HepG2 (cell line): ENCODE measurements around the gene SEPTIN5. TPM values are rescaled to one million over a fixed set of nuclear protein-coding genes. Genes with fewer than 3 reads are reported as not detected.

Experiments
- ATAC-seq: fragments of 200-7000 bp; cut with Tn5 transposase; 3 replicates; pipeline ENCODE4 v1.9.1; 2020; ENCODE audit warnings: mild to moderate bottlenecking, moderate library complexity
- BruUV-seq: library from RNA; stranded (reverse); fragments of 400-500 nt; replicated peaks from 2 replicates; lab custom pipeline; 2021; lab: Mats Ljungman, UMichigan
- CTCF ChIA-PET: fragments of 300-600 bp; formaldehyde crosslinking; extraction: SDS; loops from one replicate; lab custom pipeline; 2021; ENCODE audit warnings: low total read pairs, inconsistent platforms, low intra/inter-chr PET ratio; lab: Yijun Ruan, JAX
- POLR2A ChIA-PET: fragments of 350-600 bp; sonication (Branson Sonifier 250); formaldehyde crosslinking; loops from one replicate; lab custom pipeline; 2020; ENCODE audit warnings: antibody characterized with exemption, inconsistent platforms; lab: Yijun Ruan, JAX
- DNase-seq: peaks from one replicate; pipeline ENCODE4 v3.0.0-alpha.2; 2015; ENCODE audit warnings: low spot score
- FAIRE-seq: peaks from 3 replicates; lab custom pipeline; 2011; peaks lifted over from hg19 to GRCh38; lab: Jason Lieb, UNC
- H2AFZ ChIP-seq: one replicate; pipeline ENCODE4 v1.6.1; 2011; ENCODE audit warnings: low read length, inconsistent platforms
- H3K27ac ChIP-seq: fragments of 300-600 bp; 3 replicates; pipeline ENCODE4 v1.8.0; 2011; ENCODE audit warnings: mixed run types, mild to moderate bottlenecking, mixed read lengths, low read length, inconsistent platforms; ENCODE audit not compliant: insufficient read depth; ENCODE audit errors: extremely low read length
- H3K27me3 ChIP-seq, 2 experiments: fragments of 200-600 bp in 1 of 2; 2 replicates in 1 of 2; 3 replicates in 1 of 2; pipeline versions ENCODE4 v1.6.0 to v1.8.0; 2011; ENCODE audit warnings: low read length in 2 of 2, mild to moderate bottlenecking in 2 of 2, moderate library complexity in 2 of 2, inconsistent platforms in 1 of 2; ENCODE audit not compliant: insufficient read depth in 2 of 2, control insufficient read depth in 1 of 2
- H3K36me3 ChIP-seq, 2 experiments: fragments of 200-600 bp in 1 of 2; replicated peaks in 1 of 2; 2 replicates in 1 of 2; 3 replicates in 1 of 2; pipeline versions ENCODE4 v1.5.1 to v1.8.0; 2011; ENCODE audit warnings: low read length in 2 of 2, inconsistent platforms in 1 of 2; ENCODE audit not compliant: insufficient read depth in 2 of 2, control insufficient read depth in 1 of 2
- H3K4me1 ChIP-seq: 2 replicates; pipeline ENCODE4 v1.5.1; 2012; ENCODE audit warnings: low read length, inconsistent platforms; ENCODE audit not compliant: insufficient read depth
- H3K4me2 ChIP-seq: 2 replicates; pipeline ENCODE4 v1.6.0; 2011; ENCODE audit warnings: low read depth, low read length, inconsistent platforms
- H3K4me3 ChIP-seq, 3 experiments: fragments of 200-600 bp in 1 of 3; sonication (generic), shearing (Covaris generic) in 1 of 3; replicated peaks in 1 of 3; 2 replicates each; pipeline ENCODE4 v1.5.1; 2011 to 2016; ENCODE audit warnings: low read length in 3 of 3, inconsistent platforms in 2 of 3, low read depth in 2 of 3, mild to moderate bottlenecking in 2 of 3, control low read depth in 1 of 3, mixed read lengths in 1 of 3; ENCODE audit not compliant: insufficient read depth in 1 of 3
- H3K79me2 ChIP-seq: one replicate; pipeline ENCODE4 v1.6.1; 2011; ENCODE audit warnings: low read length, inconsistent platforms; ENCODE audit not compliant: insufficient read depth
- H3K9ac ChIP-seq: 2 replicates; pipeline ENCODE4 v1.6.0; 2011; ENCODE audit warnings: mild to moderate bottlenecking, low read depth, low read length, inconsistent platforms; ENCODE audit not compliant: insufficient read depth
- H3K9me3 ChIP-seq: 2 replicates; pipeline ENCODE4 v1.5.1; 2012; ENCODE audit warnings: mild to moderate bottlenecking, low read length
- H4K20me1 ChIP-seq: 2 replicates; pipeline ENCODE4 v1.6.0; 2011; ENCODE audit warnings: inconsistent platforms, mild to moderate bottlenecking, low read length, moderate library complexity; ENCODE audit not compliant: insufficient read depth
- ARID2 ChIP-seq: sonication (generic); formaldehyde crosslinking; IDR thresholded peaks from 2 replicates; pipeline ENCODE4 v1.8.1; 2022; ENCODE audit warnings: mild to moderate bottlenecking, missing genetic modification reagents, borderline replicate concordance
- ATF7 ChIP-seq, 2 experiments: fragments of 450-650 bp in 1 of 2; sonication (generic) in 1 of 2; formaldehyde crosslinking in 1 of 2; IDR thresholded peaks; 2 replicates each; pipeline versions ENCODE4 v1.4.0 to v1.6.1; 2016 to 2020; ENCODE audit warnings: antibody characterized with exemption in 1 of 2, mild to moderate bottlenecking in 1 of 2, missing genetic modification reagents in 1 of 2
- CREB1 ChIP-seq, 2 experiments: fragments of 450-650 bp in 1 of 2; IDR thresholded peaks; 2 replicates each; pipeline ENCODE4 v1.6.1; 2016 to 2017; ENCODE audit warnings: control low read depth in 1 of 2, mild to moderate bottlenecking in 1 of 2, missing compliant biosample characterization in 1 of 2, missing genetic modification characterization in 1 of 2
- FOXP1 ChIP-seq, 2 experiments: fragments of 450-650 bp in 1 of 2; IDR thresholded peaks; 2 replicates each; pipeline ENCODE4 v1.6.1; 2017 to 2018; ENCODE audit warnings: antibody characterized with exemption in 1 of 2
- JUND ChIP-seq: sonication (generic); formaldehyde crosslinking; IDR thresholded peaks from 2 replicates; pipeline ENCODE4 v1.8.0; 2022; ENCODE audit warnings: mild to moderate bottlenecking, missing genetic modification reagents
- MNT ChIP-seq: fragments of 450-650 bp; IDR thresholded peaks from 2 replicates; pipeline ENCODE4 v1.6.1; 2016
- NFAT5 ChIP-seq: sonication (generic); formaldehyde crosslinking; IDR thresholded peaks from 2 replicates; pipeline ENCODE4 v1.4.0; 2020; ENCODE audit warnings: missing genetic modification reagents
- PRMT3 ChIP-seq: sonication (generic); formaldehyde crosslinking; IDR thresholded peaks from 2 replicates; pipeline ENCODE4 v1.8.1; 2022; ENCODE audit warnings: low read depth, mild to moderate bottlenecking, moderate library complexity, missing genetic modification reagents, borderline replicate concordance
- ZBTB3 ChIP-seq: sonication (generic); formaldehyde crosslinking; IDR thresholded peaks from 2 replicates; pipeline ENCODE4 v1.4.0; 2020; ENCODE audit warnings: low read depth, mild to moderate bottlenecking, moderate library complexity, missing genetic modification reagents, borderline replicate concordance
- ZBTB44 ChIP-seq: sonication (generic); formaldehyde crosslinking; IDR thresholded peaks from 2 replicates; pipeline ENCODE4 v1.4.0; 2020; ENCODE audit warnings: missing genetic modification reagents
- ZFX ChIP-seq: sonication (generic); formaldehyde crosslinking; IDR thresholded peaks from 2 replicates; pipeline ENCODE4 v1.4.0; 2020; ENCODE audit warnings: mild to moderate bottlenecking, low read depth, missing genetic modification reagents, moderate library complexity
- ZNF20 ChIP-seq: sonication (generic); formaldehyde crosslinking; IDR thresholded peaks from 2 replicates; pipeline ENCODE4 v1.4.0; 2020; ENCODE audit warnings: mild to moderate bottlenecking, moderate library complexity, missing genetic modification reagents
- ZNF883 ChIP-seq: sonication (generic); formaldehyde crosslinking; IDR thresholded peaks from 2 replicates; pipeline ENCODE4 v1.5.1; 2020; ENCODE audit warnings: mild to moderate bottlenecking, missing genetic modification reagents; ENCODE audit errors: not compliant biosample characterization
- ZSCAN22 ChIP-seq: sonication (generic); formaldehyde crosslinking; IDR thresholded peaks from 2 replicates; pipeline ENCODE4 v1.4.0; 2020; ENCODE audit warnings: mild to moderate bottlenecking, missing genetic modification reagents
- WGBS: methylation state at CpG from one replicate; pipeline ENCODE4 v1.1.6; 2017; ENCODE audit warnings: low lambda C conversion rate; 5-methylcytosine and 5-hydroxymethylcytosine counted together
- in situ Hi-C: cut with HindIII; loops from 2 replicates; pipeline ENCODE4 v1.10.0; 2017; ENCODE audit warnings: low pct_unique_long_range_greater_than_20kb; ENCODE audit not compliant: extremely low pct_ligation_motif_present
- intact Hi-C: fragments of 100-400 bp; cut with micrococcal nuclease; formaldehyde crosslinking; loops from one replicate; pipeline ENCODE4 v1.10.0; 2022; ENCODE audit not compliant: unreplicated experiment
- polyA plus RNA-seq, 8 experiments: library from polyadenylated mRNA; depleted of rRNA in 3 of 8; stranded (reverse) in 7 of 8; unstranded in 1 of 8; fragments of >200 nt; fragmentation: Illumina TruSeq in 4 of 8; extraction: Trizol in 4 of 8; gene quantifications; 2 replicates each; pipeline versions ENCODE4 v1.2.1 to v1.2.3, GENCODE V29; 2011 to 2016; ENCODE audit warnings: low read depth in 4 of 8, missing spikeins in 1 of 8, mixed read lengths in 1 of 8; ENCODE audit not compliant: insufficient read depth in 1 of 8
- total RNA-seq, 5 experiments: library from RNA; depleted of rRNA; stranded (reverse); fragments of >200 nt; fragmentation: Illumina TruSeq; extraction: Trizol; gene quantifications; 2 replicates each; pipeline ENCODE4 v1.2.3, GENCODE V29; 2016; ENCODE audit warnings: low read depth in 1 of 5

SEPTIN5 gene
- total and polyA plus RNA-seq, 2 of the 13 experiments (the other 11 are each of a cell fraction or from before 2014, with no cell fraction given): 0.33 TPM; not detected in 1

- Histone ChIP-seq H3K36me3 (no peaks in the 10 kb centered on the region), H3K9ac (no peak overlapping the region), H4K20me1 (no peaks in the 10 kb centered on the region), H3K27ac (no peak overlapping the region), H2AFZ (no peak overlapping the region), H3K4me1 (peaks cover 10% of the 10 kb centered on the region), H3K9me3 (no peaks in the 10 kb centered on the region), H3K4me2 (no peak overlapping the region), H3K27me3 (peaks cover 12 to 85% of the 10 kb centered on the region in 2 experiments), H3K4me3 (no peak overlapping the region), H3K79me2 (no peaks in the 10 kb centered on the region)
- intact Hi-C loops: no loop called here
- BruUV-seq: no TSS peak
- POLR2A ChIA-PET: no interaction called here
- 22% methylated on average over 9 of the region's 21 CpGs for WGBS
- DNase-seq (no peak), FAIRE-seq (no peak), ATAC-seq (0 out of 3 replicates have a peak, but pooled peaks have one; percentile 6)
- CTCF ChIA-PET: no interaction called here
- in situ Hi-C loops: no loop called here
- TF ChIP-seq ZBTB44 (CRISPR knock-in tag) (no peak), JUND (CRISPR knock-in tag) (no peak), PRMT3 (CRISPR knock-in tag) (no peak), ZBTB3 (CRISPR knock-in tag) (no peak), ATF7 (IDR thresholded peaks at IDR 0.05) (peak; percentile 82), ATF7 (CRISPR knock-in tag; IDR thresholded peaks at IDR 0.05) (no peak), CREB1 (IDR thresholded peaks at IDR 0.05) (peak; percentile 94), CREB1 (CRISPR knock-in tag; IDR thresholded peaks at IDR 0.05) (no peak), ZNF20 (no peak), NFAT5 (CRISPR knock-in tag) (no peak), ZSCAN22 (CRISPR knock-in tag) (no peak), MNT (peak; percentile 32; the same call in 1 of the 2 replicates), FOXP1 (IDR thresholded peaks at IDR 0.05) (no peak), FOXP1 (CRISPR knock-in tag; IDR thresholded peaks at IDR 0.05) (no peak), ARID2 (CRISPR knock-in tag) (no peak), ZFX (no peak), ZNF883 (CRISPR knock-in tag) (no peak)
Observed at GRCh38 chr22:19742160-19743066, 28.1 kb downstream of the SEPTIN5 start.
